Caco-2 (cell line): Measurements from ENCODE around the gene GCKR. TPM values are rescaled to one million over a fixed set of nuclear protein-coding genes. Genes with fewer than 3 reads are reported as not detected.

ENCODE experiments used
- BruUV-seq: library from RNA; stranded (reverse); fragments of 400-500 nt; replicated peaks from 2 replicates; lab custom pipeline; 2021; lab: Mats Ljungman, UMichigan
- CTCF ChIA-PET: fragments of 300-600 bp; sonication (Branson Sonifier 250); formaldehyde crosslinking; loops from one replicate; lab custom pipeline; 2022; ENCODE audit warnings: antibody characterized with exemption; lab: Charles Lee
- POLR2A ChIA-PET: fragments of 300-600 bp; sonication (Branson Sonifier 250); formaldehyde crosslinking; loops from one replicate; lab custom pipeline; 2022; ENCODE audit warnings: antibody characterized with exemption; lab: Charles Lee
- DNase-seq, 2 experiments: peaks; one replicate each; pipeline versions ENCODE4 v3.0.0 to v3.0.0-alpha.2; 2020 to 2022
- H3K27me3 ChIP-seq: replicated peaks from 2 replicates; pipeline ENCODE4 v1.6.0; 2011; ENCODE audit warnings: low read length; ENCODE audit not compliant: control insufficient read depth, insufficient read depth
- H3K36me3 ChIP-seq: 2 replicates; pipeline ENCODE4 v1.5.1; 2011; ENCODE audit warnings: low read length; ENCODE audit not compliant: control insufficient read depth, insufficient read depth
- H3K4me1 ChIP-seq: fragments of 250-450 bp; sonication (Bioruptor Pico); 2 replicates; pipeline ENCODE4 v1.5.1; 2020; ENCODE audit warnings: mild to moderate bottlenecking
- H3K4me3 ChIP-seq: 2 replicates; pipeline ENCODE4 v1.5.1; 2011; ENCODE audit warnings: low read depth, mild to moderate bottlenecking, control low read depth, low read length
- H3K9me3 ChIP-seq: fragments of 250-450 bp; sonication (Bioruptor Pico); 2 replicates; pipeline ENCODE4 v1.5.1; 2020; ENCODE audit warnings: mild to moderate bottlenecking, moderate library complexity
- H3K27ac Mint-ChIP-seq: one replicate; pipeline ENCODE4 v1.8.0; 2022; ENCODE audit warnings: mixed read lengths; ENCODE audit not compliant: unreplicated experiment
- H3K27me3 Mint-ChIP-seq: one replicate; pipeline ENCODE4 v1.8.0; 2022; ENCODE audit warnings: mixed read lengths; ENCODE audit not compliant: insufficient read depth, unreplicated experiment
- H3K36me3 Mint-ChIP-seq: one replicate; pipeline ENCODE4 v1.8.0; 2022; ENCODE audit warnings: mild to moderate bottlenecking, mixed read lengths; ENCODE audit not compliant: insufficient read depth, unreplicated experiment
- H3K4me1 Mint-ChIP-seq: one replicate; pipeline ENCODE4 v1.8.0; 2022; ENCODE audit warnings: low read depth, mixed read lengths; ENCODE audit not compliant: unreplicated experiment
- H3K4me3 Mint-ChIP-seq: one replicate; pipeline ENCODE4 v1.8.0; 2022; ENCODE audit warnings: mild to moderate bottlenecking, moderate library complexity, mixed read lengths; ENCODE audit not compliant: unreplicated experiment
- H3K9me3 Mint-ChIP-seq: one replicate; pipeline ENCODE4 v1.8.0; 2022; ENCODE audit warnings: mixed read lengths; ENCODE audit not compliant: unreplicated experiment
- intact Hi-C: fragments of 100-400 bp; cut with micrococcal nuclease; formaldehyde crosslinking; loops from one replicate; pipeline ENCODE4 v1.10.0; 2022; ENCODE audit not compliant: unreplicated experiment
- total RNA-seq: library from RNA; stranded (reverse); gene quantifications from 2 replicates; pipeline ENCODE4 v1.2.3, GENCODE V29; 2022
- TF ChIP-seq, protein P1 (sequence below), 2 experiments: fragments of 200-600 bp in 1 of 2; IDR thresholded peaks; 1 replicate in 1 of 2; 2 replicates in 1 of 2; pipeline versions ENCODE4 v1.5.1 to v1.8.0; 2011 to 2022; ENCODE audit warnings: antibody characterized with exemption in 1 of 2, control low read depth in 1 of 2, inconsistent platforms in 1 of 2, low read depth in 1 of 2, low read length in 1 of 2, mild to moderate bottlenecking in 1 of 2, moderate library complexity in 1 of 2; ENCODE audit not compliant: insufficient read depth in 1 of 2, severe bottlenecking in 1 of 2, unreplicated experiment in 1 of 2

Gene GCKR
- total RNA-seq, 1 experiment from 2014 or later, result not detected

DNA sequence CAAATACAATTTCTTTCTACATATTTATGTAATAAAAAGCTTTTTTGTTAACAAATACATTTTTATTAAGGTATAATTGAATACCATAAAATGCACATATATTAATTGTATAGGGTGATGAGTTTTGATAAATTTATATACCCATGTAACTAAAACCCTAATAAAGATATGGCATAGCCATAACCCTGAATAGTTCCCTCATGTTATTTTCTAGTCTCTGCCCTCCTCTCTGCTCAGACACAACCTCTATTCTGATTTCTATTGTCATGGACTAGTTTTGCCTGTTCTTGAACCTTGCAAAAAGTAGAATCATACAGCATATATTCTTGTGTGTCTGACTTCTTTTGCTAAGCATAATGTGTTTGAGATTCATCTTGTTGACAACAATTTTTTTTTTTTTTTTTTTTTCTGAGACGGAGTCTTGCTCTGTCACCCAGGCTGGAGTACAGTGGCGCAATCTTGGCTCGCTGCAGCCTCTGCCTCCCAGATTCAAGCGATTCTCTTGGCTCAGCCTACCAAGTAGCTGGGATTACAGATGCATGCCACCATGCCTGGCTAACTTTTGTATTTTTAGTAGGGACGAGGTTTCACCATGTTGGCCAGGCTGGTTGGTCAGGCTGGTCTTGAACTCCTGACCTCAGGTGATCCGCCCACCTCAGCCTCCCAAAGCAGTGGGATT lies 47.6 kb downstream of the GCKR start:
- Histone ChIP-seq H3K9me3 (peaks cover 7% of the 10 kb centered on the region; the same call in 1 of the 2 replicates), H3K4me3 (no peak overlapping the region), H3K27me3 (no peaks in the 10 kb centered on the region), H3K4me1 (no peaks in the 10 kb centered on the region), H3K36me3 (no peaks in the 10 kb centered on the region)
- BruUV-seq, result no TSS peak
- no peak for DNase-seq
- CTCF ChIA-PET, result no interaction called here
- Mint-ChIP-seq H3K27ac (no peak overlapping the region), H3K4me3 (no peak overlapping the region), H3K4me1 (no peaks in the 10 kb centered on the region), H3K27me3 (no peaks in the 10 kb centered on the region), H3K36me3 (no peaks in the 10 kb centered on the region), H3K9me3 (no peaks in the 10 kb centered on the region)
- intact Hi-C loops, result loop anchor here (5.0 kb wide), 1 partner anchor 838 kb away; no protein-coding TSS in a partner anchor
- TF ChIP-seq, protein P1, sequence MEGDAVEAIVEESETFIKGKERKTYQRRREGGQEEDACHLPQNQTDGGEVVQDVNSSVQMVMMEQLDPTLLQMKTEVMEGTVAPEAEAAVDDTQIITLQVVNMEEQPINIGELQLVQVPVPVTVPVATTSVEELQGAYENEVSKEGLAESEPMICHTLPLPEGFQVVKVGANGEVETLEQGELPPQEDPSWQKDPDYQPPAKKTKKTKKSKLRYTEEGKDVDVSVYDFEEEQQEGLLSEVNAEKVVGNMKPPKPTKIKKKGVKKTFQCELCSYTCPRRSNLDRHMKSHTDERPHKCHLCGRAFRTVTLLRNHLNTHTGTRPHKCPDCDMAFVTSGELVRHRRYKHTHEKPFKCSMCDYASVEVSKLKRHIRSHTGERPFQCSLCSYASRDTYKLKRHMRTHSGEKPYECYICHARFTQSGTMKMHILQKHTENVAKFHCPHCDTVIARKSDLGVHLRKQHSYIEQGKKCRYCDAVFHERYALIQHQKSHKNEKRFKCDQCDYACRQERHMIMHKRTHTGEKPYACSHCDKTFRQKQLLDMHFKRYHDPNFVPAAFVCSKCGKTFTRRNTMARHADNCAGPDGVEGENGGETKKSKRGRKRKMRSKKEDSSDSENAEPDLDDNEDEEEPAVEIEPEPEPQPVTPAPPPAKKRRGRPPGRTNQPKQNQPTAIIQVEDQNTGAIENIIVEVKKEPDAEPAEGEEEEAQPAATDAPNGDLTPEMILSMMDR (IDR thresholded peaks at IDR 0.05; ENCODE audit: insufficient read depth in 1 of 2, low read depth in 1 of 2, low read length in 1 of 2, severe bottlenecking in 1 of 2, unreplicated experiment in 1 of 2), result no peak
- POLR2A ChIA-PET, result no interaction called here

DNA sequence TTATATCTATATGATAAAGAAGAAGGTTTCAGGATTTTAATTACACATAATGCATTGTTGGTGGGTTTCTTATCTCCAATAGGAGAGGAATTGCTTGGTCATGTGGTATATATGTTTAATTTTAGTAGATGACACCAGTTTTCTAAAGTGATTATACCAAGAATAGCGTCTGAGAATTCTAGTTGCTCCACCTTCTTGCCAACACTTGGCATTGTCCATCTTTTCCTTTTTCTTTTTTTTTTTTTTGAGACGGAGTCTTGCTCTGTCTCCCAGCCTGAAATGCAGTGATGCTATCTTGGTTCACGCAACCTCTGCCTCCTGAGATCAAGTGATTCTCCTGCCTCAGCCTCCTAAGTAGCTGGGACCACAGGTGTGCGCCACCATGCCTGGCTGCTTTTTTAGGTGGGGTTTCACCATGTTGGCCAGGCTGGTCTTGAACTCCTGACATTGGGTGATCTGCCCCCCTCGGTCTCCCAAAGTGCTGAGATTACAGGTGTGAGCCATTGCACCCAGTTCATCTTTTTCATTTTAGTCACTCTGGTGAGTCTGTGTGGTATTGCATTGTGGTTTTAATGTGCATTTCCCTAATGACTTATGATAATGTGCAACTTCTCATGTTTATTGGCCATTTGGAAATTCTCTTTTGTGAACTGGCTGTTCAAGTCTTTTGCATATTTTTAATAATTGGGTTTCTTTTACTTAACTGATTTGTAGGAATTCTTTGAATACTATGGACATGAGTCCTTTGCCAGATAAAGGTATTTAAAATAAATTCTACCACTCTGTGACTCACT lies 48.9 kb downstream of the GCKR start:
- Histone ChIP-seq H3K36me3 (no peaks in the 10 kb centered on the region), H3K4me3 (no peak overlapping the region), H3K4me1 (no peaks in the 10 kb centered on the region), H3K9me3 (peaks cover 7% of the 10 kb centered on the region; the same call in 1 of the 2 replicates), H3K27me3 (no peaks in the 10 kb centered on the region)
- H3K9me3 Mint-ChIP-seq, result no peaks in the 10 kb centered on the region
- H3K27ac Mint-ChIP-seq, result no peak overlapping the region
- no peak for DNase-seq
- no peak overlapping the region for H3K4me3 Mint-ChIP-seq
- intact Hi-C loops, result no loop called here
- CTCF ChIA-PET, result no interaction called here
- TF ChIP-seq, protein P1 (IDR thresholded peaks at IDR 0.05; ENCODE audit: insufficient read depth in 1 of 2, low read depth in 1 of 2, low read length in 1 of 2, severe bottlenecking in 1 of 2, unreplicated experiment in 1 of 2), result no peak
- POLR2A ChIA-PET, result no interaction called here
- H3K4me1 Mint-ChIP-seq, result no peaks in the 10 kb centered on the region
- no TSS peak for BruUV-seq
- no peaks in the 10 kb centered on the region for H3K36me3 Mint-ChIP-seq
- no peaks in the 10 kb centered on the region for H3K27me3 Mint-ChIP-seq

DNA sequence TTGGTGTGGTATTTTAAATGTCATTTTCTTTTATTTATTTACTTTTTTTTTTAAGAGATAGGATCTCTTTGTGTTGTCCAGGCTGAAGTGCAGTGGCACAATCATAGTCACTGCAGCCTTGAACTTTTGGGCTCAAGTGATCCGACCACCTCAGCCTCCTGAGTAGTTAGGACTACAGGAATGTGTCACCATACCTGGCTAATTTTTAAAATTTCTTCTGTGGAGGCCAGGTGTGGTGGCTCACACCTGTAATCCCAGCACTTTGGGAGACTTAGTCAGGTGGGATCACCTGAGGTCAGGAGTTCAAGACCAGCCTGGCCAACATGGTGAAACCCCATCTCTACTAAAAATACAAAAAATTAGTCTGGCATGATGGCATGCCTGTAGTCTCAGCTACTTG lies 52.7 kb downstream of the GCKR start:
- no peak for DNase-seq
- CTCF ChIA-PET, result no interaction called here
- peaks cover 6% of the 10 kb centered on the region for H3K27me3 Mint-ChIP-seq
- H3K4me3 ChIP-seq, result no peak overlapping the region
- TF ChIP-seq, protein P1 (IDR thresholded peaks at IDR 0.05; ENCODE audit: insufficient read depth in 1 of 2, low read depth in 1 of 2, low read length in 1 of 2, severe bottlenecking in 1 of 2, unreplicated experiment in 1 of 2), result no peak
- no peak overlapping the region for H3K27ac Mint-ChIP-seq
- no peaks in the 10 kb centered on the region for H3K36me3 ChIP-seq
- no peak overlapping the region for H3K4me3 Mint-ChIP-seq
- no peaks in the 10 kb centered on the region for H3K4me1 Mint-ChIP-seq
- no peaks in the 10 kb centered on the region for H3K36me3 Mint-ChIP-seq
- BruUV-seq, result no TSS peak
- no peaks in the 10 kb centered on the region for H3K9me3 Mint-ChIP-seq
- intact Hi-C loops, result no loop called here
- POLR2A ChIA-PET, result no interaction called here
- H3K4me1 ChIP-seq, result no peaks in the 10 kb centered on the region
- peaks cover 7% of the 10 kb centered on the region; the same call in 1 of the 2 replicates for H3K9me3 ChIP-seq
- H3K27me3 ChIP-seq, result no peaks in the 10 kb centered on the region
